NCI-H69 (cell line): ENCODE results near the gene ERMN.

Experiments used
- DNase-seq: peaks from one replicate; lab custom pipeline; 2025; lab: John Stamatoyannopoulos, UW

The ERMN gene

GRCh38 chr2:157329524-157329923 is 3.9 kb upstream of the ERMN start:
- DNase-seq, result peak; percentile 88

- DNase-seq, result peak; percentile 81
Measured at GRCh38 chr2:157327621-157328500, 2.2 kb upstream of the ERMN start.

DNA sequence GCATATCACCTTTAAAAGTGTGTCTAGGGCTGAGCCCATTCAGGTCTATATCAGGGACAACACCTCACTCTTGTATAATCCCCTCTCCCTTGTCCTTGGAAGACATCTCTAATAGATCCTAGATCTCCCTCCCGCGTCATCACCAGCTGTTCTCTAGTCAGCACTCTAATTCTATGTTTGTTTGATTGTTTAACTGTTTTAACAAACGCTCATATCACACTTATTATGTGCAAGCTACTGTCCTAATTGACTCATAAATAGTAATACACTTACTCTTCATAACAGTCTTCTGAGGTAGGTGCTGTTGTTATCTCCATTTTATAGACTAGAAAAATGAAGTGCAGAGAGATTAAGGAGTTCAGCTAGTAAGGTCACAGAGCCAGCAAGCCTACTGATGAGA is 1.6 kb upstream of the ERMN start:
- DNase-seq, result peak; percentile 39

DNA sequence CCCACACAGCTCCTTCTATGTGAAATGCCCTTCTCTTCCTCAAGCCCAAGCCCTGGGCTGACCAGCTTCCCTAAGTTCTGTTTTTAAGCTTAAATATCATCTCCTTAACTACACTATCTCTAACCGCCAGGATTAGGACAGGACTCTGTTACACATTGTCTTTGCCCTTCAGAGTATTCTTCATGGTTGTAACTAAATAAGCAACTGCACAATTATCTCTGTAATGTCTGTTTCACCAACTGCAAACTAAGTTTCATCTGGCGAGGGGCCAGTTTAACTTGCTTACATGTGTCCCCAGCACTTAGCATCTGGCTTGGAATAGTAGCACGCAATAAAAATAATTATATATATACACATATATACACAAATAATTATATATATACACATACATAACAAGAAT is 1.1 kb upstream of the ERMN start:
- DNase-seq, result peak; percentile 62

- no peak for DNase-seq
Measured at GRCh38 chr2:157324331-157324843, 1.2 kb downstream of the ERMN start.

DNA sequence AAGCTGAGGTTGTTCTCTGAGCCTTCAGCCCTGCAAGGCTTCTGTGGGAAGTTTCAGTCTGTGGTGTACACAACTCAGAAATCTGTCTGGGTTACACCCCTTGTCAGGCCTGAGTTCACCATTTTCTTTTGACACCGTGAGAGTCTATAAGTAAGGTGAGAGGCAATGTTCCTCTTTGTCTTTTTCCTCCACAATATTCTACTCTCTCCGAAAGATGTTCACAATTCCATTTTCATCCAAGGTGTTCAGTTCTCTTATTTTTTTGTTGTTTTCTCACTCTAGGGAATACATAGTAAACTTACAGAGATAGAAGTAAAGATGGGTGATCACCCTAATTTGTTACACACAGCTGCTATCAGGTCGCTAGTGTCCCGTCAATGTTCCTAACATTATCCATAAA is 3.2 kb downstream of the ERMN start:
- no peak for DNase-seq

DNA sequence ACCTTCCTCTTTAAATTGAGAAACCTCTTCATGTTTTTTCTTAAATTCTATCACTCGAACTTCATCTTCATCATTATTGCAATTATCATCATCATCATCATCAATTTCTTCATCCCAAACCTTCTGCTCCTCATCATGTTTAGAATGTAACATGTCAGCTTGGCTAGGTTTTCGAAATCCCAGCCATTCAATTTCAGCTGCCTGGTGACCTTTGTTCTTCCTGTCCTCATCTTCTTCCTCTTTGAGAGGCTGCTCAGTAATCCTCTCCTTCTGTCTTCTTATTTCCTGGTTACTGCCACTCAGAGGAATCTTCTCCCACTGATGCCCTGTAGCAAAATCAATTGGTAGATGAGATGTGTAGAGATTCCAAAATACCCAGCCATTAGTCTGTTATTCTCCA is 4.2 kb downstream of the ERMN start:
- DNase-seq, result no peak

GRCh38 chr2:157320409-157320808 is 5.2 kb downstream of the ERMN start:
- peak; percentile 9 for DNase-seq

DNA sequence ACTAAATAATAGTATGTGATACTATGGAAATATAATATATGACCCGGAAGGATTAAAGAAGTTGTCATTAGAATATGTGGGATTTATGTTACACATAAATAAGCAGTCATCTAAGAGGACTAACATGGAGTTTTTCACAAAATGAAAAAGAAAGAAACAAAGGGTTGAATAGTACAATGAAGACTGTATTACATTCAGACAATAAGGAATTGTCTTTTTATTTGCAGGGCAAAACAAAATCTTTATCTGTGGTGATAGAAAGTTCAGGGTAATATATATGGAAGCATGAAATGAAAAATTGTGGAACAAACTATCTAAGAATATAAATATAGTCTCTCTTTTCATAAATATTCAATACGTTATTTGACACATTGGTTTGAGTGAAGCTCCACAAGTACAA is 5.8 kb downstream of the ERMN start:
- DNase-seq, result no peak

- no peak for DNase-seq
Measured at GRCh38 chr2:157318884-157319283, 6.7 kb downstream of the ERMN start.

- peak; percentile 2 for DNase-seq
Measured at GRCh38 chr2:157315901-157316300, 9.7 kb downstream of the ERMN start.

GRCh38 chr2:157312866-157313486 is 12.6 kb downstream of the ERMN start:
- peak; percentile 85 for DNase-seq

DNA sequence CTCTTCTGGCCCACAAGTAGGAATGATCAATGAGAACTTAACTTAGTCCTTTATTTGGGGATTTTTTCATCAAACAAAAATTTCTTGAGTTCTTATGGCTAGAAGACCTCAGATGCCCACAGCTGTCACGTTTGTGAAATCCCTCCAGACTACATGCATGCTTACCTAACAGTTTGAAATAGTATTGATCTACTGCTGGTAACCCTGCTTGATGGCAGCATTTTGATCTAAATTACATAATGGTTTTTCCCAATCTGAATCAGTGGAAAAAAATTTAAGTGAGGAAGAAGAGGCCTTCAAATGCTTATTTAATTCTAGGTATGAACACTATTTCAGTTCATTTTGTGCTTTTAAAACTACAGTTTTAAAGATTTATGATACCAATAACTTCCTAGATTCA is 13.9 kb downstream of the ERMN start:
- DNase-seq, result no peak

DNA sequence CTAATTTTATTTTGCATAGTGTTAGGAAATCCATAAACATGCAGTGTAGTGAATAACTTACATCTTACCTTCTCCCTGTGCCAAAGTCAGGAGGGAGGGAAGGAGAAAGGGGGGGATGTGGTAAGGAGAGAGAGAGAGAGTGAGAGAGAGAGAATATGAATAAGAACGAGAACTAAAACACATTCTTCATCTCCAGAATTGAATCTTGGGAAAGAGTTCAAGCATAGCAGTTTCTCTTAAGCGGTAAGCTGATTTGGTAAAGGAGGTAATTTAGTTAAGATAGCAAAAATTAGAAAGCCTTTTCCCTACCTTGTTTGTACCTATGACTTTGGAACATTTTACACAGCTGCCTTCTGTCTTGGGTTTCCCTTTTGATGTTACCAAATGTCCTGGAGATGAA is 15.7 kb downstream of the ERMN start:
- no peak for DNase-seq

GRCh38 chr2:157307021-157307420 is 18.6 kb downstream of the ERMN start:
- peak; percentile 1 for DNase-seq

GRCh38 chr2:157305723-157306110 is 19.9 kb downstream of the ERMN start:
- DNase-seq, result no peak

DNA sequence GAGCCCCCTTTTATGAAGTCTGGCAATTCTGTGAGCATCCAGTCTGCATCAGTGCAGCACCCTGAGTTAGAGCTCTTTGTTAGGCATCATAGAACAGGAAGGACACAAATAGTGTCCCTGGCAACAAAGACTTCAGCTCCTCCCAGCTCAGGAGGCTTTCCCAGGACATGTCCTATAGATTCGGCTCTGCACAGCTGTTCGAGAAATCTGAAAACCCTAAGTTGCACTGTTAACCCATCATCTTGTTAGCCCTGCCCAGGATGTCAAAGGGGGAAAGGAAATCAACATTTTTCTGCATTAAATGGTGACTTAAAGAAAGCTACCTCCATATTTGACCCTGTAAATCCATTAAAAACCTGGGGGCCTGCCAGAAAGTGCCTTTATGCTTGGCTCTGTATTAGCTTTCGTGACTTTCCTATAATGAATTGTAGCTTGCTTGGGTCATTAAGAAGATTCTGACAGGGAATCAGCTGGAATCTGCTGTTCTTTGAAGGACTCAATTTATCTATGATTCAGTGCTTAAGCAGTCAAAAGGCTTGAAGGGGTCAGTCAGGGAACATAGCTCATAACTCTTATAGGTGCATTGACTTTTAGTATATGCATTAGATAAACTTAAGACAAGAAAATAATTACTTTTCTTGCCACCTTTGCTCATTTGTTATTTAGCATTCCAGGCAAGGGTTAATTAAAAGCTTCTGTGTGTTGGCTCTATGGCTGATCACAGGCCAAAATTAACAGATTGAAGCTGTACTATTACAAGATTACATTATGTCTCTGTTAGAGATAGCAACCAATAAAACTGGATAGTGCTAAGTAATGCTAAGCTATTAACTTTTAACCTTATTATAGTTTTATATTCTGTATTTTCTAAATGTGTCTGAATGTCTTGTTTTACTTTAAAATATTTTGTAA is 20.6 kb downstream of the ERMN start:
- DNase-seq, result peak; percentile 67

DNA sequence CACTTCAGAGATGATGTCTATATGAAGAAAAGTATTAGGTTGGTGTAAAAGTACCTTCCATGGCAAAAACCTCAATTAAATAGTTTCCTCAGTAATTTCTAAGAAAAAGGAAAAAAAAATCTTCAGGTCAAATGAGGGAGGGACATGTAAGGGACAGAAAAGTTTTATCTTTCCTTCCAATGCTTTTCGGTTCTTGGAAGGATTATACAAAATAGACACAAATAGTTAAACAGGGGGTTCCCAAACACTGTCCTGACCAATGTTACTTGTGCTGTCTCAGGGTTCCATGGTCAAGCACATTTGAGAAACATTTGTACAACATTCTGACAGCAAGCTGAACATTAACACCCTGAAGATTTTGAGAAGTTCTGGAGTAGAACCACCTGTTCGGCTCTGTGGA is 22.0 kb downstream of the ERMN start:
- no peak for DNase-seq

DNA sequence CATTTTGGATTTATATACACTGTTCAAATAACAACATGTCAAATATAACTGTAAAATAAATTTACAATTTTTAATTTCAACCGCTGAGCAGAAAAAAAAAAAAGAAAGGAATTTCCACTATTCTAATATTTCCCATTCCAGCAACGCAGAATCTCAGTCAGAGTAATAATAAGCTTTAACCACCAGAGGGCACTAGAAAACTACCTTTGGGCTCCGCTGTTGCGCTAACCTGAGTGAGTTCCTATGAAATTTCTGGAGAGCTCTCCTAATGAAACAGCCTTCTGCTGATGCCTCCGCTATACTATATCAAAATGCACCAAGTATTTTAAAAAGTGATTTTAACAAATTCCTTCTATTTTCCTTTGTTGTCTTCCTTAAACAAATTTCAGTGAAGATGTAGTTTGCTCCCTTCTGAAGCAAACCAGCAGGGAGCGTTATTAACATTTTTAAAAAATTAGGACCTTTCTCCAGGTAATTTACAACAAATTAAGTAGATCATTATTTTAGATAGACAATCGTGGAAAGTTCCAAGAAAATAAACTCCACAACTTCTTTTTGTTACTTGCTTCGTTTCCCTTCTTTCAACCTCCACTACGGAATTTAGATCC is 23.0 kb downstream of the ERMN start:
- DNase-seq, result peak; percentile 67

DNA sequence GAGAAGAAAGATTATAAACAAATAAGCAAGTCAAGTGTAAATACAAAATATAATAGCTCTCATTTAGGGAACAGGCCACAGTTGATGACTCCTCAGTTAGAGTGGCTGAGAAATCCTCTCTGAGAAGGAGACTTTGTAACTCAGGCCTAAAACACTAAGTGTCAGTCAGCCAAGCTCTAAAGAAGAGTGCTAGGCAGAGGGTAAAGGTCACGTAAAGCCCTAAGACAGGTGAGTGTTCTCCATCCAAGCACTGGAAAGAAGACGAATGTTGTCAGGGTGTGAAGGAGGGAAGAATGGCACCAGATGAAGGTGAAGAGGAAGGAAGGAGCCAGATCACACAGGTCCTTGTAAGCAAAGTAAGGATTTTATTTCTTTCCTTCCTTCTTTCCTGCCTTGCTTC is 24.3 kb downstream of the ERMN start:
- DNase-seq, result no peak

DNA sequence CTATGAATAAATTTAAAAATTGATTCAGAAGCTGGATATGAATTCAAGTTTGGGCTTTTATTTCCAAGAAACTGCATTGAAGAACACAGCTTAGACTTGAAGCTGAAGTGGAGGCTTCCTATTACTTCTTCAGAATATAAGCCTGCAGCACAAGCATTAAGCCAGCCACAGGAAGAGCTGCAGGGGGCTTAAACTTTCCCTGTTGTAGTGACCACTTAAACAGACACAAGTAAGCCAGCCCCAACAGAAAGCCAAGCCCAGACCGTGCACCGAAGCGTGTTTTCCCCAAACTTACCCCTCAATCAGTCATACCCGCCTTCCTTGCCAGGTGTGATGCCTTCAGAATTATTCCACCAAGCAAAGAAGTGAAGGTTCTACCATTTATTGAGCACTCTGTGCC is 28.7 kb downstream of the ERMN start:
- DNase-seq, result no peak

- DNase-seq, result no peak
Measured at GRCh38 chr2:157296490-157296889, 29.1 kb downstream of the ERMN start.
